GM19023 (cell line): ENCODE measurements around the gene LDLRAP1.

ENCODE experiments used
- ATAC-seq: cut with Tn5 transposase; IDR thresholded peaks from one replicate; pipeline ENCODE4 v1.9.1; 2021; ENCODE audit warnings: mild to moderate bottlenecking, moderate library complexity; ENCODE audit not compliant: unreplicated experiment

The LDLRAP1 gene

GRCh38 chr1:25523542-25523941 is 19.9 kb upstream of the LDLRAP1 start:
- ATAC-seq = no peak

GRCh38 chr1:25524568-25525360 is 18.6 kb upstream of the LDLRAP1 start:
- no peak for ATAC-seq

GRCh38 chr1:25525361-25525688 is 18.1 kb upstream of the LDLRAP1 start:
- ATAC-seq = no peak

- ATAC-seq = no peak
Measured at GRCh38 chr1:25526753-25527152, 16.7 kb upstream of the LDLRAP1 start.

DNA sequence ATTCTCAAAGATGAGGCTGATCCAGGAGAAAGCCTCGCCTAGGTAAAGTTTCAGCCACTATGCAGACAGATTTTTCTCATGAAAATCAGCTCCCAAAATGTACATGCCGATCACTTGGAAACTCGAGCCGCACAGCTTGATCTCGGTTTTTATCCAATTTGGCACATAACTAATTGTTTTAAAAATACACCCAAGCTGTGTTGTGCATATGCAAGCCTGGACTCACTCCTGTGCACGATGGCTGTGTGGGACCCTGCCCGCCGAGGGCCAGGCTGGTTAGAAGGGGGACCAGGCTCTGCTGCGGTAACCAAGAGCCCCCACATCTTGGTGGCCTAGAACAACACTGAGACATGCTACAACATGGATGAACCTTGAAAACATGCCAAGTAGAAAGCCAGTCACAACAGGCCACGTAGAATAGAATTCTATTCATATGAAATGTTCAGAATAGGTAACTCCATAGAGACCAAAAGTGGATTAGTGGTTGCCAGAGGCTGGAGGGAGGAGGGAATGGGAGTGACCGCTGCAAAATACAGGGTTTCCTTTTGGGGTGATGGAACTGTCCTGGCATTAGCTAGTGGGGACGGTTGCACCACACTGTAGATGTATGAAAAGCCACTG is 16.1 kb upstream of the LDLRAP1 start:
- ATAC-seq = no peak

GRCh38 chr1:25527946-25528595 is 15.3 kb upstream of the LDLRAP1 start:
- ATAC-seq = no peak

- no peak for ATAC-seq
Measured at GRCh38 chr1:25528881-25529517, 14.4 kb upstream of the LDLRAP1 start.

GRCh38 chr1:25529518-25530185 is 13.8 kb upstream of the LDLRAP1 start:
- ATAC-seq = no peak

DNA sequence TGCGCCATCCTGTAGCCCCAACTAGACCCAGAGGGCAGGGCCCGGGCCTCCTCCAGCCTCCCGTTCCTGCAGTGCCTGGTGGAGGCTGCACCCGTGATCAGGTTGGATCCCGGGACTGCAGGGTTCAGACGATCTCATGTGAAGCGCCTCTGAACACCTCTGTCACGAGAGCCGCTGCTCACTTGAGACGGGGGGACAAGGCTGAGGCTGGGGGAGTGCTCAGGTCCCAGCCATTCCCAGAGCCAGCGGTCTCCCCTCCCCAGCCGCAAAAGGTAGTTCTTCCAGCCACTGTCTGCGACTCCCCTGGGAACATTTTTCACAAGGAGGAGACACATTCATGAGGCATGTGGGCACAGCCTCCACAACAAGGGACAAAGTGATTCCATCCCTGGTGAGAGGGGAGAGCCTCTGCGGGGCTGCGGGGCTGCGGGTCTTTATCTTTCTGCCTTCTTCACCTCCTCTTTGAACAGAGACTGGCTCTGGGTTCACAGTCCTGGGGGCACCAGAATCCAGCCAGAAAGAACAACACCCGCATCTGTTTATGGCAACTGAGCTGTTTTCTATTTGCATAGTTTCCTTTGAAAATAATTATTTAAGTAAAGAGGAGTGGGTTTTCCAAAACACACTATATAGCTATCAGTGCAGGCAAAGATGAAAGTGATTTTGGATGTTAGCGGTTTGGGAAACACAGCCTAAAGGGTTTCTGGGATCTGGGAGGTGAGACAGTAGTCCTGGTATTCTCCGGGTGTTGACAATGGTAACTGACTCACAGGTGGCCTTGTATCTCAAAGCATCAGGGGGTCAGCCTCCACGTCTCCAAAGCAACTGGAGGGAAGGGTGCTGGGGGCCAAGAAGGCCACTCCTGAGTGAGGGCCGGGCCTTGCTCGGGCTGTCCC is 13.0 kb upstream of the LDLRAP1 start:
- ATAC-seq = no peak

- ATAC-seq = no peak
Measured at GRCh38 chr1:25531082-25531461, 12.3 kb upstream of the LDLRAP1 start.

DNA sequence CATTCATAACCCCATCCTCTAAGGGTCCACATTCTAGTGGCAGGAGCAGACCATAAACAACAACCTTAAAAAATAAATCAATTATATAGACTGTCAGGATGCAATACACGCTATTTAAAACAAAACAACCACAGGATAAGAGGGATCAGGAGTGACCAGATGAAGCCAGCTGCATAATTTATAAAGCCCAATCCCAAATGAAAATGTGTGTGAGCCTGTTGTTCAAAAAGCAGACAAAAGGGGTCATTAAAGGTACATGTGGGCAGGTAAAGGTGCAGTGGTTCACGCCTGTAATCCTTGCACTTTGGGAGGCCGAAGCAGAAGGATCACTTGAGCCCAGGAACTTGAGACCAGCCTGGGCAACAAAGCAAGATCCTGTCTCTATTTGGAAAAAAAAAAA is 10.4 kb upstream of the LDLRAP1 start:
- no peak for ATAC-seq

DNA sequence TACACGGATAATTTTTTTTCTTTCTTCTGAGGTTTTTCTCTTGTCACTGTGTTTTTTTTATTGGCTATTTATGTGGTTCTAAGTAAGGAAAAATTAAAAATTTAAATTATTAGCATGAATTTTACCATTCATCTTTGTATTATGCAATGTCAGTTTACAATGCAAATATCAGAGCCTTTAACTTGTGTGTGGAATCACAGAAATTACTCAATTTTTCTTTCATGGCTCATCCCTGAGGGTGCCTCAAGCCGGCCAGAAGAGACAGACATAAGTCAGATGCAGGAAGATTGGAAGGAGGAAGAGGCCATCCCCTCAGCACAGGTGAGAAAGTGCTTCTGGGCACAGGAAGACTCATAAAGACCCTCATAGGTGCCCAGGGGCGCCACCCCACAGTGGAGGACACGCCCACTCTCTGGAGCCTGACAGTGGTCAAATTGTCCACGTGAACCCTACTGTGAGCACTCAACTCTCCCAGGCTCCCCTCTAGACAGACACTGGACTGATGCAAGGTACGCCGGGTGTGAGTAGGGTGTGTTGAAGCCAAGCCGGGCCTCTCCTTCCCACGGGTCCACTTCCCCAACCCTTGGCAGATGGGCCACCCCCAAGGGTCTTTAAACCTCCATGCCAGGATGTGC is 9.5 kb upstream of the LDLRAP1 start:
- ATAC-seq = no peak

GRCh38 chr1:25534410-25534788 is 9.0 kb upstream of the LDLRAP1 start:
- no peak for ATAC-seq

- no peak for ATAC-seq
Measured at GRCh38 chr1:25536124-25536523, 7.3 kb upstream of the LDLRAP1 start.

DNA sequence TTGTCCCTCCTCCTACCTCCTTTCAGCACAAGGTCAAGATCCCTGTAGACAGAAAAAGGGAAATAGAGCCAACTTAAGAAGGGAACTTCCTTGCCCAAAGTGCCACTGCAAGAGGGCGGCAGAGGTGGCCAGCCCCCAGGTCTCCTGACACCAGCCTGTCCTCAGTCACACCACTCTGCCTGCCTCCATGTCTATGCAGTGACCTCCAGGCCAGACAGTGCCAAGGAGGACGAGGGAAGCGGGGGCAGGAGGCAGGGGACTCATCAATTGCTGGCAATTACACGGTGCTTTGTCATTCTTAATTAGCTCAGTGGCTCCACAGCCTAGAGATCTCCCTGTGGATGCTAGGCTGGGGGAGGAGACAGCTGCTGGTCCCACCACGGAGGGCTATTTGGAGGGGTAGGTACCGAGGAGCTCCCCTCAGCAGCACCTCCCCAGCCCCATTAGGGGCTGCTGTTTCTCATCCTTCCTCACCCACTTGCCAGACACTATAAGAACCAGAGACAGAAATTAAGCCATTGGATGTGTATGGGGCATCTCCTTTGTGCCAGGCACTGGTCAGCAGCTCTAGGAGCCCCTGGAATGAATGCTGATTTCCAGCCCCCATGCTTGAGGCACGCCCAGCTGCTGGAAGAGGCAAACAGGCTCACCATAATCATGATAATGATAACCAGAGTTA is 6.1 kb upstream of the LDLRAP1 start:
- no peak for ATAC-seq

DNA sequence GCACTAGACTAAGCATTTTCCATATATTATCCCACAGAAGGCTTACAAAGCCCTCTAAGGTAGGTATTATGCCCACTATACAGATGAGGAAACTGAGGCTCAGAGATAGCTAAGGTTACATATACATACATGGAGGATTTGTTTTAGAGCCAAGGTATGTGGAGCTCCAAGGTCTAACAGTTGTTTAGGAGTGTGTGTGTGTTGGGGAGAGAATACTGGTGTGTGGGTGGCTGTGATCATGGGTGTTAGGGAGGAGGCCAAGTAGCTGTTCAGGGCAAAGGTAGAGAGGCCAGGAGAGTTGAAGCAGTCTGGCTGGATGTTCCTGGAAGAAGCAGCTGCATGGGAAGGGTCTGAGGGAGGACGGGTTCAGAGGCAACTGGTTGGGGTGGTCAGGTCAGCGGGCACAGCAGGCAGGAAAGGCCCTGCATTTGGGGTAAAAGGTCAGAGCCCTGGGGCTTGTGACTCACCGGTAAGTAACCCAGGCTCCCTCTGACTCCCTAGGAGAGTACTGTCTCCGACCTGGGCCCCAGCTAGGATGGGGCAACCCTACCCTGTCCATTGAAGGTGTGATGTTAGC is 5.1 kb upstream of the LDLRAP1 start:
- no peak for ATAC-seq

- no peak for ATAC-seq
Measured at GRCh38 chr1:25540750-25541342, 2.6 kb upstream of the LDLRAP1 start.

GRCh38 chr1:25541425-25541824 is 2.0 kb upstream of the LDLRAP1 start:
- no peak for ATAC-seq
